Natural killer cell (primary cell): ENCODE results near the gene PCDHA8. TPM values are rescaled to one million over a fixed set of nuclear protein-coding genes. Genes with fewer than 3 reads are reported as not detected.
"Not testable (repeated sequence)": the region's sequence is repeated elsewhere in the genome, so short reads cannot be mapped to it uniquely, and the experiment has no call there.

Experiments
- ATAC-seq, 3 donors: fragments of 150-1000 bp in 2 of 3; fragments of 200-7000 bp in 1 of 3; cut with Tn5 transposase; 1 replicate in 1 of 3; 2 replicates in 2 of 3; pipeline ENCODE4 v1.10.0; 2021; ENCODE audit warnings: mild to moderate bottlenecking in 2 of 3, moderate library complexity in 2 of 3
- DNase-seq, 2 donors: peaks; one replicate each; pipeline versions ENCODE4 v3.0.0 to v3.0.0-alpha.2; 2013 to 2021; ENCODE audit warnings: mixed read lengths in 1 of 2
- H3K27ac ChIP-seq: one replicate; pipeline ENCODE4 v1.5.1; 2013; ENCODE audit warnings: mild to moderate bottlenecking, low read length
- H3K27me3 ChIP-seq: one replicate; pipeline ENCODE4 v1.6.1; 2013; ENCODE audit warnings: low read length; ENCODE audit not compliant: control insufficient read depth, insufficient read depth
- H3K36me3 ChIP-seq: one replicate; pipeline ENCODE4 v1.6.1; 2013; ENCODE audit warnings: low read length; ENCODE audit not compliant: control insufficient read depth, insufficient read depth
- H3K4me1 ChIP-seq: one replicate; pipeline ENCODE4 v1.6.1; 2013; ENCODE audit warnings: low read length; ENCODE audit not compliant: control insufficient read depth, insufficient read depth
- H3K4me3 ChIP-seq: one replicate; pipeline ENCODE4 v1.5.1; 2013; ENCODE audit warnings: low read length
- H3K9me3 ChIP-seq: one replicate; pipeline ENCODE4 v1.6.1; 2013; ENCODE audit warnings: low read length; ENCODE audit not compliant: control insufficient read depth, insufficient read depth
- H3K27ac Mint-ChIP-seq, 2 donors: one replicate each; pipeline ENCODE4 v1.8.0; 2022; ENCODE audit warnings: mild to moderate bottlenecking in 2 of 2, mixed read lengths in 2 of 2, moderate library complexity in 1 of 2
- H3K27me3 Mint-ChIP-seq, 2 donors: one replicate each; pipeline ENCODE4 v1.8.0; 2022; ENCODE audit warnings: low read depth in 2 of 2, mixed read lengths in 2 of 2
- H3K36me3 Mint-ChIP-seq: one replicate; pipeline ENCODE4 v1.8.0; 2022; ENCODE audit warnings: mixed read lengths
- H3K4me1 Mint-ChIP-seq, 2 donors: one replicate each; pipeline ENCODE4 v1.8.0; 2022; ENCODE audit warnings: mixed read lengths in 2 of 2
- H3K4me3 Mint-ChIP-seq: one replicate; pipeline ENCODE4 v1.8.0; 2022; ENCODE audit warnings: mild to moderate bottlenecking, moderate library complexity, mixed read lengths
- H3K9me3 Mint-ChIP-seq, 2 donors: one replicate each; pipeline ENCODE4 v1.8.0; 2022; ENCODE audit warnings: mixed read lengths in 2 of 2
- CTCF ChIP-seq: fragments of 200-600 bp; IDR thresholded peaks from one replicate; pipeline ENCODE4 v1.8.0; 2022; ENCODE audit warnings: antibody characterized with exemption
- WGBS: methylation state at CpG from one replicate; pipeline ENCODE4 v1.1.7; 2013; ENCODE audit warnings: missing lambda C conversion rate; ENCODE audit not compliant: insufficient coverage; 5-methylcytosine and 5-hydroxymethylcytosine counted together
- intact Hi-C: fragments of 100-400 bp; cut with micrococcal nuclease; formaldehyde crosslinking; loops from one replicate; pipeline ENCODE4 v1.14.2; 2022
- total RNA-seq, 4 donors: library from RNA; stranded (reverse); fragments of 120-200 nt in 1 of 4; gene quantifications; one replicate each; pipeline versions ENCODE4 v1.2.3 to v1.2.4, GENCODE V29; 2013 to 2022

PCDHA8 gene
- total RNA-seq, 3 donors from 2014 or later (not counting 1 experiment from before 2014, with no cell fraction given) = not detected

- Mint-ChIP-seq H3K4me1 (no peaks in the 10 kb centered on the region), H3K27ac (no peak within 1 kb of the TSS), H3K4me3 (no peak within 1 kb of the TSS), H3K27me3 (peaks cover 6 to 7% of the 10 kb centered on the region in 2 donors), H3K36me3 (no peaks in the 10 kb centered on the region), H3K9me3 (peaks cover 2 to 4% of the 10 kb centered on the region in 2 donors)
- Histone ChIP-seq H3K27ac (no peak within 1 kb of the TSS), H3K27me3 (peaks cover 3% of the 10 kb centered on the region), H3K4me3 (no peak within 1 kb of the TSS), H3K36me3 (no peaks in the 10 kb centered on the region), H3K9me3 (peaks cover 12% of the 10 kb centered on the region), H3K4me1 (no peaks in the 10 kb centered on the region)
- ATAC-seq (no peak), DNase-seq (no peak)
- no peak for TF ChIP-seq CTCF
- WGBS = 40% methylated on average over 34 of the region's 39 CpGs
- intact Hi-C loops = no loop called here
Measured at GRCh38 chr5:140821375-140822280, 19.4 kb upstream of the PCDHA8 start, which contains the start of gene PCDHA5. PCDHA5 (plus strand) TSS chr5:140821613.

- no peaks in the 10 kb centered on the region for H3K4me1 ChIP-seq
- Mint-ChIP-seq H3K4me3 (no peak overlapping the region), H3K27ac (no peak overlapping the region), H3K4me1 (no peaks in the 10 kb centered on the region), H3K9me3 (peaks cover 5 to 6% of the 10 kb centered on the region in 2 donors), H3K36me3 (peaks cover under 1% of the 10 kb centered on the region), H3K27me3 (peaks cover 12 to 13% of the 10 kb centered on the region in 2 donors)
- TF ChIP-seq CTCF = no peak
- peaks cover 3% of the 10 kb centered on the region for H3K27me3 ChIP-seq
- no peak overlapping the region for H3K4me3 ChIP-seq
- DNase-seq (no peak), ATAC-seq (no peak)
- 32% methylated on average over 6 of the region's 6 CpGs for WGBS
- H3K27ac ChIP-seq = no peak overlapping the region
- H3K36me3 ChIP-seq = no peaks in the 10 kb centered on the region
- intact Hi-C loops = no loop called here
- H3K9me3 ChIP-seq = peaks cover 12% of the 10 kb centered on the region
Measured at GRCh38 chr5:140822281-140822629, 18.7 kb upstream of the PCDHA8 start.

GRCh38 chr5:140822969-140823368 lies 18.0 kb upstream of the PCDHA8 start:
- H3K4me3 Mint-ChIP-seq, H3K4me1 Mint-ChIP-seq, H3K9me3 Mint-ChIP-seq, DNase-seq, H3K27me3 ChIP-seq, H3K27ac Mint-ChIP-seq, intact Hi-C loops, H3K4me3 ChIP-seq, H3K36me3 Mint-ChIP-seq, H3K27ac ChIP-seq, H3K36me3 ChIP-seq, H3K4me1 ChIP-seq, ATAC-seq: not testable (repeated sequence)
- WGBS = 60% methylated on average over 48 of the region's 48 CpGs
- H3K27me3 Mint-ChIP-seq = peaks cover 15 to 16% of the 10 kb centered on the region in 2 donors
- H3K9me3 ChIP-seq = peaks cover 12% of the 10 kb centered on the region

- H3K9me3 Mint-ChIP-seq = peaks cover 4 to 9% of the 10 kb centered on the region in 2 donors
- intact Hi-C loops = no loop called here
- no peak overlapping the region for H3K27ac Mint-ChIP-seq
- peaks cover 15 to 16% of the 10 kb centered on the region in 2 donors for H3K27me3 Mint-ChIP-seq
- Histone ChIP-seq H3K27ac (no peak overlapping the region), H3K27me3 (peaks cover 7% of the 10 kb centered on the region), H3K4me1 (no peaks in the 10 kb centered on the region), H3K9me3 (peaks cover 15% of the 10 kb centered on the region), H3K4me3 (no peak overlapping the region), H3K36me3 (no peaks in the 10 kb centered on the region)
- WGBS = 61% methylated on average over 38 of the region's 38 CpGs
- no peaks in the 10 kb centered on the region for H3K4me1 Mint-ChIP-seq
- no peak for DNase-seq
- peaks cover 7% of the 10 kb centered on the region for H3K36me3 Mint-ChIP-seq
- no peak for ATAC-seq
- H3K4me3 Mint-ChIP-seq = no peak overlapping the region
- TF ChIP-seq CTCF = no peak
Measured at GRCh38 chr5:140823475-140823874, 17.5 kb upstream of the PCDHA8 start.
